H1 (cell line): ENCODE results near the gene LCOR. TPM values are rescaled to one million over a fixed set of nuclear protein-coding genes. Genes with fewer than 3 reads are reported as not detected.

Experiments
- CTCF ChIA-PET: fragments of 300-600 bp; sonication (Branson Sonifier 250); formaldehyde crosslinking; loops from one replicate; lab custom pipeline; 2021; ENCODE audit not compliant: partially characterized antibody; lab: Charles Lee
- POLR2A ChIA-PET: fragments of 300-600 bp; sonication (Branson Sonifier 250); formaldehyde crosslinking; loops from one replicate; lab custom pipeline; 2021; ENCODE audit warnings: inconsistent platforms; ENCODE audit not compliant: partially characterized antibody; lab: Charles Lee
- DNase-seq, 2 experiments: peaks; one replicate each; pipeline versions ENCODE4 v3.0.0 to v3.0.0-alpha.2; 2010 to 2022; ENCODE audit warnings: low spot score in 2 of 2, low read depth in 1 of 2, mixed read lengths in 1 of 2
- FAIRE-seq: peaks from 2 replicates; lab custom pipeline; 2011; peaks lifted over from hg19 to GRCh38; lab: Jason Lieb, UNC
- H2AFZ ChIP-seq: 2 replicates; pipeline ENCODE4 v1.8.1; 2012; ENCODE audit warnings: low read length, inconsistent platforms
- H2AK5ac ChIP-seq: 2 replicates; pipeline ENCODE4 v1.6.1; 2013; ENCODE audit warnings: low read depth, low read length
- H2BK120ac ChIP-seq: replicated peaks from 2 replicates; pipeline ENCODE3; 2013; ENCODE audit warnings: low read depth, low read length, inconsistent platforms
- H2BK12ac ChIP-seq: 2 replicates; pipeline ENCODE4 v1.6.1; 2013; ENCODE audit warnings: low read depth, low read length
- H2BK15ac ChIP-seq: 2 replicates; pipeline ENCODE4 v1.6.1; 2013; ENCODE audit warnings: low read length
- H2BK20ac ChIP-seq: 2 replicates; pipeline ENCODE4 v1.6.1; 2013; ENCODE audit warnings: low read length
- H2BK5ac ChIP-seq: 2 replicates; pipeline ENCODE4 v1.6.1; 2013; ENCODE audit warnings: low read depth, low read length
- H3K14ac ChIP-seq: 2 replicates; pipeline ENCODE4 v1.6.1; 2013; ENCODE audit warnings: inconsistent platforms; ENCODE audit not compliant: insufficient read length
- H3K18ac ChIP-seq: 2 replicates; pipeline ENCODE4 v1.6.1; 2013; ENCODE audit warnings: low read length; ENCODE audit errors: extremely low read depth
- H3K23ac ChIP-seq: 2 replicates; pipeline ENCODE4 v1.6.1; 2013; ENCODE audit warnings: inconsistent platforms; ENCODE audit not compliant: insufficient read length
- H3K23me2 ChIP-seq: 2 replicates; pipeline ENCODE4 v1.6.1; 2013; ENCODE audit warnings: low read depth, low read length
- H3K27ac ChIP-seq: 2 replicates; pipeline ENCODE4 v1.6.1; 2011; ENCODE audit warnings: low read depth, low read length, inconsistent platforms
- H3K27me3 ChIP-seq, 4 experiments: replicated peaks in 1 of 4; 1 replicate in 1 of 4; 2 replicates in 3 of 4; pipeline versions ENCODE4 v1.6.1 to v1.8.1; 2011 to 2013; ENCODE audit warnings: low read length in 3 of 4, mild to moderate bottlenecking in 3 of 4, inconsistent platforms in 2 of 4, mixed read lengths in 2 of 4, moderate library complexity in 1 of 4; ENCODE audit not compliant: control insufficient read depth in 3 of 4, insufficient read depth in 3 of 4; ENCODE audit errors: extremely low read depth in 1 of 4
- H3K36me3 ChIP-seq, 4 experiments: 2 replicates each; pipeline versions ENCODE4 v1.6.1 to v1.8.1; 2011 to 2013; ENCODE audit warnings: mild to moderate bottlenecking in 4 of 4, low read length in 3 of 4, moderate library complexity in 2 of 4, control low read depth in 1 of 4, inconsistent platforms in 1 of 4; ENCODE audit not compliant: insufficient read depth in 4 of 4, control insufficient read depth in 2 of 4
- H3K4ac ChIP-seq: replicated peaks from 2 replicates; pipeline ENCODE3; 2013; ENCODE audit warnings: low read length, low read depth, mixed read lengths, inconsistent platforms; ENCODE audit not compliant: insufficient read length
- H3K4me1 ChIP-seq, 4 experiments: replicated peaks in 1 of 4; 1 replicate in 1 of 4; 2 replicates in 3 of 4; pipeline versions ENCODE4 v1.6.1 to v1.8.1; 2011 to 2013; ENCODE audit warnings: low read length in 3 of 4, inconsistent platforms in 2 of 4, mixed read lengths in 1 of 4; ENCODE audit not compliant: insufficient read depth in 4 of 4, control insufficient read depth in 3 of 4
- H3K4me2 ChIP-seq, 2 experiments: 2 replicates each; pipeline versions ENCODE4 v1.6.1 to v1.8.1; 2011 to 2013; ENCODE audit warnings: low read depth in 2 of 2, low read length in 2 of 2, control low read depth in 1 of 2, inconsistent platforms in 1 of 2, mild to moderate bottlenecking in 1 of 2; ENCODE audit not compliant: insufficient read depth in 1 of 2
- H3K4me3 ChIP-seq, 4 experiments: fragments of 200-600, 300-600 bp in 1 of 4; sonication (generic), shearing (Covaris generic), sonication (Bioruptor Twin) in 1 of 4; 2 replicates each; pipeline versions ENCODE4 v1.5.1 to v1.8.1; 2011 to 2016; ENCODE audit warnings: low read length in 4 of 4, low read depth in 3 of 4, control low read depth in 2 of 4, inconsistent platforms in 2 of 4, mild to moderate bottlenecking in 2 of 4, mixed read lengths in 1 of 4, moderate library complexity in 1 of 4; ENCODE audit not compliant: insufficient read depth in 2 of 4; ENCODE audit errors: extremely low read depth in 1 of 4
- H3K56ac ChIP-seq: replicated peaks from 2 replicates; pipeline ENCODE3; 2013; ENCODE audit warnings: low read depth, mild to moderate bottlenecking, mixed read lengths, low read length, inconsistent platforms; ENCODE audit not compliant: insufficient read length
- H3K79me1 ChIP-seq: 2 replicates; pipeline ENCODE4 v1.6.1; 2013; ENCODE audit warnings: low read depth, low read length, control low read depth
- H3K79me2 ChIP-seq, 2 experiments: 2 replicates each; pipeline versions ENCODE4 v1.6.1 to v1.8.1; 2012 to 2013; ENCODE audit warnings: low read length in 2 of 2, mild to moderate bottlenecking in 2 of 2, inconsistent platforms in 1 of 2; ENCODE audit not compliant: insufficient read depth in 2 of 2, control insufficient read depth in 1 of 2
- H3K9ac ChIP-seq, 4 experiments: replicated peaks in 1 of 4; 1 replicate in 1 of 4; 2 replicates in 3 of 4; pipeline versions ENCODE4 v1.6.1 to v1.8.1; 2011 to 2013; ENCODE audit warnings: low read depth in 3 of 4, low read length in 3 of 4, control low read depth in 2 of 4, mild to moderate bottlenecking in 2 of 4, moderate library complexity in 2 of 4, inconsistent platforms in 1 of 4; ENCODE audit errors: extremely low read depth in 1 of 4
- H3K9me3 ChIP-seq, 2 experiments: 2 replicates each; pipeline versions ENCODE4 v1.6.1 to v1.8.1; 2012 to 2013; ENCODE audit warnings: mild to moderate bottlenecking in 2 of 2, moderate library complexity in 2 of 2, control low read depth in 1 of 2, inconsistent platforms in 1 of 2, low read depth in 1 of 2, low read length in 1 of 2, mixed read lengths in 1 of 2; ENCODE audit not compliant: insufficient read depth in 2 of 2
- H4K20me1 ChIP-seq, 2 experiments: replicated peaks in 1 of 2; 2 replicates each; pipeline versions ENCODE3 to v1.8.1; 2011 to 2013; ENCODE audit warnings: inconsistent platforms in 2 of 2, low read length in 2 of 2, mild to moderate bottlenecking in 1 of 2; ENCODE audit not compliant: insufficient read depth in 2 of 2, control insufficient read depth in 1 of 2
- H4K5ac ChIP-seq: 2 replicates; pipeline ENCODE4 v1.6.1; 2013; ENCODE audit warnings: low read length, low read depth, mixed read lengths, inconsistent platforms; ENCODE audit not compliant: insufficient read length
- H4K8ac ChIP-seq: 2 replicates; pipeline ENCODE4 v1.8.0; 2013; ENCODE audit warnings: mild to moderate bottlenecking, moderate library complexity, low read length, inconsistent platforms; ENCODE audit not compliant: insufficient read depth; ENCODE audit errors: extremely low read depth
- H4K91ac ChIP-seq: replicated peaks from 2 replicates; pipeline ENCODE3; 2013; ENCODE audit warnings: low read length, mixed read lengths, inconsistent platforms; ENCODE audit not compliant: insufficient read length
- ASH2L ChIP-seq: fragments of 200-600, 300-600 bp; sonication (generic); IDR thresholded peaks from one replicate; pipeline ENCODE4 v1.7.1; 2017; ENCODE audit warnings: low read length
- BACH1 ChIP-seq: IDR thresholded peaks from 2 replicates; pipeline ENCODE4 v1.6.1; 2012; ENCODE audit warnings: low read length, improper control_type of control experiment
- CTBP2 ChIP-seq: IDR thresholded peaks from 2 replicates; pipeline ENCODE4 v1.7.0; 2011; ENCODE audit warnings: borderline replicate concordance, mild to moderate bottlenecking, moderate library complexity, mixed read lengths, low read length; ENCODE audit not compliant: insufficient read depth, insufficient read length
- CTCF ChIP-seq, 3 experiments: IDR thresholded peaks; 1 replicate in 2 of 3; 2 replicates in 1 of 3; pipeline versions ENCODE4 v1.5.1 to v1.6.1; 2011; ENCODE audit warnings: low read length in 3 of 3, mild to moderate bottlenecking in 3 of 3, inconsistent platforms in 2 of 3, low read depth in 1 of 3, moderate library complexity in 1 of 3; ENCODE audit not compliant: insufficient read depth in 1 of 3; ENCODE audit errors: control extremely low read depth in 1 of 3
- GABPA ChIP-seq: IDR thresholded peaks from 2 replicates; pipeline ENCODE4 v1.6.1; 2011; ENCODE audit warnings: mild to moderate bottlenecking, low read length, moderate library complexity, borderline replicate concordance; ENCODE audit not compliant: insufficient read depth
- GTF2F1 ChIP-seq: IDR thresholded peaks from 2 replicates; pipeline ENCODE4 v1.6.1; 2012; ENCODE audit warnings: low read depth, low read length, improper control_type of control experiment, borderline replicate concordance
- HDAC6 ChIP-seq: IDR thresholded peaks from one replicate; pipeline ENCODE4 v1.7.1; 2012; ENCODE audit warnings: low read depth, mild to moderate bottlenecking, inconsistent platforms, low read length, moderate library complexity
- JUN ChIP-seq: IDR thresholded peaks from 2 replicates; pipeline ENCODE4 v1.6.1; 2011; ENCODE audit warnings: low read depth, mild to moderate bottlenecking, improper control_type of control experiment, low read length
- POLR2AphosphoS5 ChIP-seq: IDR thresholded peaks from 2 replicates; pipeline ENCODE4 v1.6.1; 2011; ENCODE audit warnings: low read depth, low read length
- SAP30 ChIP-seq: fragments of 300-600 bp; sonication (generic); IDR thresholded peaks from 2 replicates; pipeline ENCODE4 v1.7.1; 2012; ENCODE audit warnings: low read length, moderate library complexity, mild to moderate bottlenecking, inconsistent platforms; ENCODE audit not compliant: insufficient read depth, insufficient replicate concordance
- TAF7 ChIP-seq: optimal IDR thresholded peaks from 2 replicates; pipeline ENCODE3; 2011; ENCODE audit warnings: low read depth, mild to moderate bottlenecking, inconsistent platforms, low read length, moderate library complexity, borderline replicate concordance
- WGBS, 2 experiments: shearing (Covaris generic) in 1 of 2; methylation state at CpG; one replicate each; pipeline versions ENCODE4 v1.1.6 to v1.1.7; 2013 to 2015; ENCODE audit warnings: low lambda C conversion rate in 2 of 2, mixed read lengths in 2 of 2, inconsistent platforms in 1 of 2, low coverage in 1 of 2, missing lambda C conversion rate in 1 of 2; ENCODE audit not compliant: insufficient replicate concordance in 2 of 2, insufficient coverage in 1 of 2, insufficient read length in 1 of 2; ENCODE audit errors: extremely low coverage in 1 of 2, missing lambda C conversion rate in 1 of 2; 5-methylcytosine and 5-hydroxymethylcytosine counted together
- polyA plus RNA-seq, 7 experiments: library from polyadenylated mRNA; depleted of rRNA in 3 of 7; stranded (reverse) in 5 of 7; unstranded in 2 of 7; fragments of >200 nt in 5 of 7; fragments of 200-250 nt in 2 of 7; gene quantifications; 1 replicate in 5 of 7; 2 replicates in 1 of 7; 4 replicates in 1 of 7; pipeline versions ENCODE4 v1.2.1 to v1.2.3, GENCODE V29; 2011 to 2013; ENCODE audit warnings: missing spikeins in 2 of 7, mixed read lengths in 2 of 7
- total RNA-seq: library from RNA; stranded (reverse); fragmentation: NEBNext Ultra II Directional; extraction: Animal tissue kit (Norgen Biotek cat#: 25700); gene quantifications from 2 replicates; pipeline ENCODE4 v1.2.1, GENCODE V29; 2021

The LCOR gene
- total and polyA plus RNA-seq, 2 of the 8 experiments (the other 6 are each of a cell fraction or from before 2014, with no cell fraction given): 4.7 to 25.5 TPM

GRCh38 chr10:96978621-96979154 is 146.6 kb downstream of the LCOR start:
- CTCF ChIA-PET: interaction anchor here (0.8 to 4.1 kb wide), 4 partner anchors 47 to 95 kb away, joined by 3 to 16 read pairs (median 4); no protein-coding TSS in a partner anchor
- no peak overlapping the region for H4K91ac ChIP-seq
- H3K4ac ChIP-seq: no peak overlapping the region
- no peak for DNase-seq
- no peak for FAIRE-seq
- H3K36me3 ChIP-seq: peaks cover 2 to 12% (median 7%) of the 10 kb centered on the region in 4 experiments
- no peak overlapping the region for H2BK12ac ChIP-seq
- 84% methylated on average over 3 of the region's 3 CpGs; no CpG with 5 or more reads in 1 of the 2 experiments for WGBS, 2 experiments
- H3K4me1 ChIP-seq: no peaks in the 10 kb centered on the region; a peak in 1 of 7 replicates
- H3K56ac ChIP-seq: no peak overlapping the region
- POLR2A ChIA-PET: no interaction called here
- H3K23ac ChIP-seq: no peak overlapping the region
- H3K23me2 ChIP-seq: no peaks in the 10 kb centered on the region
- H3K27ac ChIP-seq: no peak overlapping the region
- no peak overlapping the region for H3K4me3 ChIP-seq
- H2BK15ac ChIP-seq: no peak overlapping the region
- no peak overlapping the region for H3K18ac ChIP-seq
- no peaks in the 10 kb centered on the region for H3K79me2 ChIP-seq
- H3K79me1 ChIP-seq: no peaks in the 10 kb centered on the region
- H4K20me1 ChIP-seq: no peaks in the 10 kb centered on the region
- no peak overlapping the region for H3K14ac ChIP-seq
- H3K9ac ChIP-seq: no peak overlapping the region
- H2AFZ ChIP-seq: no peak overlapping the region
- H3K27me3 ChIP-seq: no peaks in the 10 kb centered on the region
- H4K8ac ChIP-seq: no peak overlapping the region
- no peak overlapping the region for H3K4me2 ChIP-seq
- no peaks in the 10 kb centered on the region for H3K9me3 ChIP-seq
- H4K5ac ChIP-seq: no peak overlapping the region
- no peak overlapping the region for H2BK5ac ChIP-seq
- H2AK5ac ChIP-seq: no peak overlapping the region
- no peak overlapping the region for H2BK20ac ChIP-seq
- H2BK120ac ChIP-seq: no peak overlapping the region
- TF ChIP-seq TAF7 (no peak), SAP30 (no peak), CTCF (IDR thresholded peaks at IDR 0.05; ENCODE audit: control extremely low read depth in 1 of 3, insufficient read depth in 1 of 3, low read depth in 1 of 3, low read length in 3 of 3) (no peak), POLR2AphosphoS5 (no peak), GTF2F1 (no peak), HDAC6 (no peak), BACH1 (no peak), ASH2L (no peak), GABPA (no peak), JUN (no peak), CTBP2 (no peak)
